Caco-2 (cell line): ENCODE measurements around the gene GDPD2. TPM values are rescaled to one million over a fixed set of nuclear protein-coding genes. Genes with fewer than 3 reads are reported as not detected.

Experiments
- BruUV-seq: library from RNA; stranded (reverse); fragments of 400-500 nt; replicated peaks from 2 replicates; lab custom pipeline; 2021; lab: Mats Ljungman, UMichigan
- CTCF ChIA-PET: fragments of 300-600 bp; sonication (Branson Sonifier 250); formaldehyde crosslinking; loops from one replicate; lab custom pipeline; 2022; ENCODE audit warnings: antibody characterized with exemption; lab: Charles Lee
- POLR2A ChIA-PET: fragments of 300-600 bp; sonication (Branson Sonifier 250); formaldehyde crosslinking; loops from one replicate; lab custom pipeline; 2022; ENCODE audit warnings: antibody characterized with exemption; lab: Charles Lee
- DNase-seq, 2 experiments: peaks; one replicate each; pipeline versions ENCODE4 v3.0.0 to v3.0.0-alpha.2; 2020 to 2022
- H3K27me3 ChIP-seq: replicated peaks from 2 replicates; pipeline ENCODE4 v1.6.0; 2011; ENCODE audit warnings: low read length; ENCODE audit not compliant: control insufficient read depth, insufficient read depth
- H3K36me3 ChIP-seq: 2 replicates; pipeline ENCODE4 v1.5.1; 2011; ENCODE audit warnings: low read length; ENCODE audit not compliant: control insufficient read depth, insufficient read depth
- H3K4me1 ChIP-seq: fragments of 250-450 bp; sonication (Bioruptor Pico); 2 replicates; pipeline ENCODE4 v1.5.1; 2020; ENCODE audit warnings: mild to moderate bottlenecking
- H3K4me3 ChIP-seq: 2 replicates; pipeline ENCODE4 v1.5.1; 2011; ENCODE audit warnings: low read depth, mild to moderate bottlenecking, control low read depth, low read length
- H3K9me3 ChIP-seq: fragments of 250-450 bp; sonication (Bioruptor Pico); 2 replicates; pipeline ENCODE4 v1.5.1; 2020; ENCODE audit warnings: mild to moderate bottlenecking, moderate library complexity
- H3K27ac Mint-ChIP-seq: one replicate; pipeline ENCODE4 v1.8.0; 2022; ENCODE audit warnings: mixed read lengths; ENCODE audit not compliant: unreplicated experiment
- H3K27me3 Mint-ChIP-seq: one replicate; pipeline ENCODE4 v1.8.0; 2022; ENCODE audit warnings: mixed read lengths; ENCODE audit not compliant: insufficient read depth, unreplicated experiment
- H3K36me3 Mint-ChIP-seq: one replicate; pipeline ENCODE4 v1.8.0; 2022; ENCODE audit warnings: mild to moderate bottlenecking, mixed read lengths; ENCODE audit not compliant: insufficient read depth, unreplicated experiment
- H3K4me1 Mint-ChIP-seq: one replicate; pipeline ENCODE4 v1.8.0; 2022; ENCODE audit warnings: low read depth, mixed read lengths; ENCODE audit not compliant: unreplicated experiment
- H3K4me3 Mint-ChIP-seq: one replicate; pipeline ENCODE4 v1.8.0; 2022; ENCODE audit warnings: mild to moderate bottlenecking, moderate library complexity, mixed read lengths; ENCODE audit not compliant: unreplicated experiment
- H3K9me3 Mint-ChIP-seq: one replicate; pipeline ENCODE4 v1.8.0; 2022; ENCODE audit warnings: mixed read lengths; ENCODE audit not compliant: unreplicated experiment
- CTCF ChIP-seq, 2 experiments: fragments of 200-600 bp in 1 of 2; IDR thresholded peaks; 1 replicate in 1 of 2; 2 replicates in 1 of 2; pipeline versions ENCODE4 v1.5.1 to v1.8.0; 2011 to 2022; ENCODE audit warnings: antibody characterized with exemption in 1 of 2, control low read depth in 1 of 2, inconsistent platforms in 1 of 2, low read depth in 1 of 2, low read length in 1 of 2, mild to moderate bottlenecking in 1 of 2, moderate library complexity in 1 of 2; ENCODE audit not compliant: insufficient read depth in 1 of 2, severe bottlenecking in 1 of 2, unreplicated experiment in 1 of 2
- intact Hi-C: fragments of 100-400 bp; cut with micrococcal nuclease; formaldehyde crosslinking; loops from one replicate; pipeline ENCODE4 v1.10.0; 2022; ENCODE audit not compliant: unreplicated experiment
- total RNA-seq: library from RNA; stranded (reverse); gene quantifications from 2 replicates; pipeline ENCODE4 v1.2.3, GENCODE V29; 2022

The GDPD2 gene
- total RNA-seq, 1 experiment from 2014 or later = 1.9 TPM

- TF ChIP-seq CTCF (IDR thresholded peaks at IDR 0.05; ENCODE audit: insufficient read depth in 1 of 2, low read depth in 1 of 2, low read length in 1 of 2, severe bottlenecking in 1 of 2, unreplicated experiment in 1 of 2) = no peak
- Mint-ChIP-seq H3K27ac (no peak overlapping the region), H3K9me3 (no peaks in the 10 kb centered on the region), H3K27me3 (peaks cover 6% of the 10 kb centered on the region), H3K36me3 (no peaks in the 10 kb centered on the region), H3K4me1 (no peaks in the 10 kb centered on the region), H3K4me3 (no peak overlapping the region)
- Histone ChIP-seq H3K9me3 (no peaks in the 10 kb centered on the region), H3K4me1 (no peaks in the 10 kb centered on the region), H3K36me3 (no peaks in the 10 kb centered on the region), H3K4me3 (no peak overlapping the region), H3K27me3 (no peaks in the 10 kb centered on the region)
- ChIA-PET CTCF (no interaction called here), POLR2A (no interaction called here)
- intact Hi-C loops = no loop called here
- BruUV-seq = no TSS peak
- no peak for DNase-seq
Measured at GRCh38 chrX:70445951-70446350, 22.8 kb downstream of the GDPD2 start.

GRCh38 chrX:70446380-70447350 is 23.6 kb downstream of the GDPD2 start:
- no peaks in the 10 kb centered on the region for H3K36me3 ChIP-seq
- H3K4me1 Mint-ChIP-seq = no peaks in the 10 kb centered on the region
- no peaks in the 10 kb centered on the region for H3K27me3 ChIP-seq
- no peak overlapping the region for H3K27ac Mint-ChIP-seq
- H3K4me1 ChIP-seq = no peaks in the 10 kb centered on the region
- no peaks in the 10 kb centered on the region for H3K36me3 Mint-ChIP-seq
- H3K9me3 Mint-ChIP-seq = no peaks in the 10 kb centered on the region
- CTCF ChIA-PET = no interaction called here
- POLR2A ChIA-PET = no interaction called here
- no peaks in the 10 kb centered on the region for H3K9me3 ChIP-seq
- H3K4me3 Mint-ChIP-seq = no peak overlapping the region
- intact Hi-C loops = no loop called here
- no TSS peak for BruUV-seq
- no peak for TF ChIP-seq CTCF (IDR thresholded peaks at IDR 0.05; ENCODE audit: insufficient read depth in 1 of 2, low read depth in 1 of 2, low read length in 1 of 2, severe bottlenecking in 1 of 2, unreplicated experiment in 1 of 2)
- DNase-seq = no peak
- no peak overlapping the region for H3K4me3 ChIP-seq
- peaks cover 2% of the 10 kb centered on the region for H3K27me3 Mint-ChIP-seq

- Mint-ChIP-seq H3K36me3 (peaks cover 8% of the 10 kb centered on the region), H3K4me3 (no peak overlapping the region), H3K27ac (no peak overlapping the region), H3K27me3 (peaks cover 2% of the 10 kb centered on the region), H3K4me1 (no peaks in the 10 kb centered on the region), H3K9me3 (no peaks in the 10 kb centered on the region)
- no TSS peak for BruUV-seq
- no peaks in the 10 kb centered on the region for H3K9me3 ChIP-seq
- no peak overlapping the region for H3K4me3 ChIP-seq
- no peak for DNase-seq
- H3K27me3 ChIP-seq = no peaks in the 10 kb centered on the region
- H3K4me1 ChIP-seq = peaks cover 16% of the 10 kb centered on the region; the same call in 1 of the 2 replicates
- intact Hi-C loops = no loop called here
- no peak for TF ChIP-seq CTCF (IDR thresholded peaks at IDR 0.05; ENCODE audit: insufficient read depth in 1 of 2, low read depth in 1 of 2, low read length in 1 of 2, severe bottlenecking in 1 of 2, unreplicated experiment in 1 of 2)
- ChIA-PET CTCF (no interaction called here), POLR2A (no interaction called here)
- no peaks in the 10 kb centered on the region for H3K36me3 ChIP-seq
Measured at GRCh38 chrX:70449457-70449966, 26.4 kb downstream of the GDPD2 start.
